Measurements from ENCODE around the gene DNAJB5. TPM values are rescaled to one million over a fixed set of nuclear protein-coding genes. Genes with fewer than 3 reads are reported as not detected.

The DNAJB5 gene
- total RNA-seq, 2 experiments from 2014 or later: 2.7 to 2.8 TPM

DNA sequence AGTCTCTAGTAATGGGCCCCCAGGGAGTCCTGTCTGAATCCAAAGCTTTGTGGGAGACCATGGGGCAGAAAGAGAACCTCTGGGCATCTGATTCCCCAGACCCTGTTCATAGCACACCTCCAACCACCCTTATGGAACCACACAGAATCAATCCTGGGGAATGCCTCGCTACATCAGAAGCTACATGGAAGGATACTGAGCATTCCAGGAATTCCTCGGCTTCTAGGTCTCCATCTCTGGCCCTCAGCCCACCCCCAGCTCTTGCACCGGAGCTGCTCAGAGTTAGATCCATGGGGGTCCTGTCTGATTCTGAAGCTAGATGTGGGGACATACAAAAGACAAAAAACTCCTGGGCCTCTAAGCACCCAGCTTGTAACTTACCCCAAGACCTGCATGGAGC is 54.5 kb downstream of the DNAJB5 start:
- TF ChIP-seq, protein P1, sequence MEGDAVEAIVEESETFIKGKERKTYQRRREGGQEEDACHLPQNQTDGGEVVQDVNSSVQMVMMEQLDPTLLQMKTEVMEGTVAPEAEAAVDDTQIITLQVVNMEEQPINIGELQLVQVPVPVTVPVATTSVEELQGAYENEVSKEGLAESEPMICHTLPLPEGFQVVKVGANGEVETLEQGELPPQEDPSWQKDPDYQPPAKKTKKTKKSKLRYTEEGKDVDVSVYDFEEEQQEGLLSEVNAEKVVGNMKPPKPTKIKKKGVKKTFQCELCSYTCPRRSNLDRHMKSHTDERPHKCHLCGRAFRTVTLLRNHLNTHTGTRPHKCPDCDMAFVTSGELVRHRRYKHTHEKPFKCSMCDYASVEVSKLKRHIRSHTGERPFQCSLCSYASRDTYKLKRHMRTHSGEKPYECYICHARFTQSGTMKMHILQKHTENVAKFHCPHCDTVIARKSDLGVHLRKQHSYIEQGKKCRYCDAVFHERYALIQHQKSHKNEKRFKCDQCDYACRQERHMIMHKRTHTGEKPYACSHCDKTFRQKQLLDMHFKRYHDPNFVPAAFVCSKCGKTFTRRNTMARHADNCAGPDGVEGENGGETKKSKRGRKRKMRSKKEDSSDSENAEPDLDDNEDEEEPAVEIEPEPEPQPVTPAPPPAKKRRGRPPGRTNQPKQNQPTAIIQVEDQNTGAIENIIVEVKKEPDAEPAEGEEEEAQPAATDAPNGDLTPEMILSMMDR (IDR thresholded peaks at IDR 0.05): no peak
- ATAC-seq (ENCODE audit: poor library complexity) (no peak), DNase-seq (no peak)
- H3K9me3 Mint-ChIP-seq: no peaks in the 10 kb centered on the region
- no peaks in the 10 kb centered on the region for H3K27me3 ChIP-seq (ENCODE audit: control insufficient read depth in 1 of 2, insufficient read depth in 2 of 2, low read length in 2 of 2)
- no peak overlapping the region for H3K27ac Mint-ChIP-seq
- no peaks in the 10 kb centered on the region for H3K27me3 Mint-ChIP-seq
- H3K4me3 ChIP-seq (ENCODE audit: low read length): no peak overlapping the region
- H3K36me3 ChIP-seq (ENCODE audit: insufficient read depth, low read length): peaks cover 31% of the 10 kb centered on the region
- intact Hi-C loops (cut with DNase I, micrococcal nuclease): no loop called here
- peaks cover 33% of the 10 kb centered on the region for H3K36me3 Mint-ChIP-seq (ENCODE audit: low read depth)
- H3K4me3 Mint-ChIP-seq: no peak overlapping the region
- CTCF ChIA-PET: interaction anchor here (1.3 kb wide), 1 partner anchor 9 kb away, joined by 3 read pairs; no protein-coding TSS in a partner anchor
- no peaks in the 10 kb centered on the region for H3K4me1 ChIP-seq (ENCODE audit: insufficient read depth, low read length)
- POLR2A ChIA-PET: interaction anchor here (1.4 kb wide), 1 partner anchor 11 kb away, joined by 3 read pairs; no protein-coding TSS in a partner anchor
- H3K9me3 ChIP-seq (ENCODE audit: control insufficient read depth in 1 of 2, insufficient read depth in 1 of 2, low read length in 2 of 2): no peaks in the 10 kb centered on the region
- H3K4me1 Mint-ChIP-seq (ENCODE audit: low read depth): no peaks in the 10 kb centered on the region
- no peak overlapping the region for H3K27ac ChIP-seq (ENCODE audit: low read depth in 1 of 2, low read length in 2 of 2)

Other genes starting within 250 kb of the DNAJB5 start
- gene PHF24, start 31.5 kb upstream of the DNAJB5 start, total RNA-seq: not detected
- 100 to 1,000 TPM; 218 to 245 TPM for gene VCP, start 82.9 kb downstream of the DNAJB5 start, total RNA-seq
- gene FANCG, start 90.2 kb downstream of the DNAJB5 start, total RNA-seq: 10 to 100 TPM; 21.7 to 24.6 TPM
- 10 to 100 TPM; 17.5 to 18.9 TPM for gene PIGO, start 106.8 kb downstream of the DNAJB5 start, total RNA-seq
- 10 to 100 TPM; 29.8 to 30.5 TPM for gene STOML2, start 113.4 kb downstream of the DNAJB5 start, total RNA-seq
- gene ATOSB, start 126.1 kb downstream of the DNAJB5 start, total RNA-seq: 1 to 10 TPM; 5.0 to 5.1 TPM
- gene UNC13B, start 172.3 kb downstream of the DNAJB5 start, total RNA-seq: under 1 TPM; 0.38 to 0.84 TPM

All from CD4-positive, alpha-beta T cell (primary cell).